K562 (cell line): Measurements from ENCODE around the gene ARAF. TPM values are rescaled to one million over a fixed set of nuclear protein-coding genes. Genes with fewer than 3 reads are reported as not detected.

Experiments
- ARID1B ChIP-seq: fragments of 450-650 bp; IDR thresholded peaks from 2 replicates; pipeline ENCODE4 v1.6.1; 2016; ENCODE audit warnings: antibody characterized with exemption, mild to moderate bottlenecking, inconsistent platforms
- CHD4 ChIP-seq: fragments of 200-600 bp; sonication (generic); IDR thresholded peaks from 3 replicates; pipeline ENCODE4 v1.6.1; 2012; ENCODE audit warnings: low read depth, mild to moderate bottlenecking, mixed read lengths, low read length, inconsistent platforms; ENCODE audit not compliant: insufficient read depth, insufficient replicate concordance, poor library complexity, severe bottlenecking
- DNMT1 ChIP-seq: fragments of 450-650 bp; IDR thresholded peaks from 2 replicates; pipeline ENCODE4 v1.6.1; 2016; ENCODE audit warnings: antibody characterized with exemption, mild to moderate bottlenecking
- HDAC8 ChIP-seq: fragments of 450-650 bp; IDR thresholded peaks from 2 replicates; pipeline ENCODE4 v1.6.1; 2016; ENCODE audit warnings: mild to moderate bottlenecking, missing genetic modification characterization, moderate library complexity, missing compliant biosample characterization
- KLF6 ChIP-seq: fragments of 250-450 bp; sonication (Bioruptor Pico); IDR thresholded peaks from 2 replicates; pipeline ENCODE4 v1.4.0; 2020; ENCODE audit warnings: mild to moderate bottlenecking, moderate library complexity, borderline replicate concordance
- MBD2 ChIP-seq: sonication (generic); IDR thresholded peaks from 2 replicates; pipeline ENCODE4 v1.6.1; 2016; ENCODE audit warnings: low read depth, borderline replicate concordance
- MYC ChIP-seq, 2 experiments: fragments of 250-450 bp in 1 of 2; sonication (Bioruptor Pico) in 1 of 2; IDR thresholded peaks; 2 replicates each; pipeline versions ENCODE4 v1.5.1 to v1.6.1; 2012 to 2021; ENCODE audit warnings: low read depth in 2 of 2, borderline replicate concordance in 1 of 2, improper control_type of control experiment in 1 of 2, low read length in 1 of 2, mild to moderate bottlenecking in 1 of 2, moderate library complexity in 1 of 2
- NR2F6 ChIP-seq: fragments of 450-650 bp; formaldehyde crosslinking; IDR thresholded peaks from 2 replicates; pipeline ENCODE4 v1.4.0; 2020; ENCODE audit warnings: mild to moderate bottlenecking
- PRDM10 ChIP-seq: fragments of 450-650 bp; IDR thresholded peaks from 2 replicates; pipeline ENCODE4 v1.6.1; 2018; ENCODE audit not compliant: partially characterized antibody
- RAD51 ChIP-seq: fragments of 450-650 bp; IDR thresholded peaks from 2 replicates; pipeline ENCODE4 v1.7.1; 2016; ENCODE audit warnings: low read depth, mild to moderate bottlenecking, borderline replicate concordance
- RBM15 ChIP-seq: fragments of 200-400 bp; formaldehyde crosslinking; IDR thresholded peaks from 2 replicates; pipeline ENCODE4 v1.6.1; 2018; ENCODE audit warnings: mild to moderate bottlenecking, low read length, moderate library complexity; ENCODE audit not compliant: insufficient read depth
- SRSF1 ChIP-seq: fragments of 200-400 bp; formaldehyde crosslinking; IDR thresholded peaks from 2 replicates; pipeline ENCODE4 v1.6.1; 2017; ENCODE audit warnings: mild to moderate bottlenecking, low read depth, low read length, moderate library complexity
- TRIM25 ChIP-seq: fragments of 450-650 bp; IDR thresholded peaks from 2 replicates; pipeline ENCODE4 v1.7.0; 2016; ENCODE audit warnings: borderline replicate concordance
- ZBTB7A ChIP-seq: IDR thresholded peaks from 2 replicates; pipeline ENCODE4 v1.6.1; 2011; ENCODE audit warnings: low read depth, mild to moderate bottlenecking, low read length, moderate library complexity, borderline replicate concordance; ENCODE audit not compliant: control insufficient read depth
- ZNF134 ChIP-seq: fragments of 250-450 bp; sonication (Bioruptor Pico); conservative IDR thresholded peaks from 2 replicates; pipeline ENCODE4 v1.4.0; 2020
- ZNF639 ChIP-seq, 2 experiments: fragments of 200-800 bp in 1 of 2; sonication (Bioruptor generic) in 1 of 2; sonication (generic) in 1 of 2; formaldehyde crosslinking in 1 of 2; IDR thresholded peaks in 1 of 2; conservative IDR thresholded peaks in 1 of 2; 2 replicates each; pipeline versions ENCODE4 v1.5.0 to v1.6.1; 2016 to 2020; ENCODE audit warnings: missing compliant biosample characterization in 1 of 2, missing genetic modification characterization in 1 of 2, missing genetic modification reagents in 1 of 2
- polyA plus RNA-seq, 8 experiments: library from polyadenylated mRNA; depleted of rRNA in 4 of 8; stranded (reverse) in 5 of 8; unstranded in 3 of 8; fragments of >200 nt; fragmentation: Nextera tagmentation in 2 of 8; fragmentation: Illumina TruSeq in 1 of 8; extraction: Ambion mirVana in 2 of 8; extraction: Trizol in 1 of 8; gene quantifications; 2 replicates each; pipeline versions ENCODE4 v1.2.1 to v1.2.3, GENCODE V29; 2011 to 2014; ENCODE audit warnings: inconsistent platforms in 1 of 8, missing spikeins in 1 of 8
- total RNA-seq, 7 experiments: library from RNA; depleted of rRNA in 6 of 7; stranded (reverse); fragments of >200 nt in 6 of 7; fragmentation: Illumina TruSeq in 2 of 7; extraction: Trizol in 2 of 7; gene quantifications; 2 replicates each; pipeline versions ENCODE4 v1.2.1 to v1.2.3, GENCODE V29; 2011 to 2021; ENCODE audit warnings: low replicate concordance in 1 of 7

ARAF gene
- total and polyA plus RNA-seq, 9 of the 15 experiments (the other 6 are each of a cell fraction or from before 2014, with no cell fraction given): 5.5 to 70.0 (median 29.4) TPM

GRCh38 chrX:47560934-47561658, at the start of gene ARAF (continued):
- TF ChIP-seq ZNF639 (CRISPR knock-in tag; conservative IDR thresholded peaks at IDR 0.05 in 1 of 2, IDR thresholded peaks at IDR 0.05 in 1 of 2): 0 out of 4 replicates have a peak, but pooled peaks of 1 of the 2 experiments have one; percentile 32
- no peak for TF ChIP-seq RAD51
- TF ChIP-seq MYC (IDR thresholded peaks at IDR 0.05; ENCODE audit: low read depth, low read length): peak; percentile 11; the same call in 1 of the 2 replicates
- no peak for TF ChIP-seq MYC (CRISPR knock-in tag; IDR thresholded peaks at IDR 0.05; ENCODE audit: borderline replicate concordance, low read depth)
- peak; percentile 96 for TF ChIP-seq MBD2
- no peak for TF ChIP-seq KLF6
- TF ChIP-seq SRSF1: no peak
- no peak for TF ChIP-seq ZNF134 (CRISPR knock-in tag)
- no peak for TF ChIP-seq NR2F6 (CRISPR knock-in tag)
- no peak for TF ChIP-seq DNMT1
- peak; percentile 99 for TF ChIP-seq PRDM10
- peak; percentile 31; the same call in 1 of the 2 replicates for TF ChIP-seq ARID1B
- TF ChIP-seq TRIM25: no peak
- no peak for TF ChIP-seq CHD4
- TF ChIP-seq HDAC8 (tag): no peak
- no peak for TF ChIP-seq RBM15
- peak; percentile 68; the same call in 1 of the 2 replicates for TF ChIP-seq ZBTB7A
